Tibial artery (tissue), 4 donors: Measurements from ENCODE around the gene FAM210B.

Experiments
- DNase-seq, 2 donors: peaks; one replicate each; pipeline ENCODE4 v3.0.0-alpha.2; 2019
- H3K27ac ChIP-seq, 2 donors: fragments of 200-600 bp; sonication (generic) in 1 of 2; 1 replicate in 1 of 2; 2 replicates in 1 of 2; pipeline ENCODE4 v1.5.1; 2018 to 2019; ENCODE audit warnings: mild to moderate bottlenecking in 1 of 2
- H3K27me3 ChIP-seq, 2 donors: fragments of 200-600 bp; sonication (generic) in 1 of 2; one replicate each; pipeline versions ENCODE4 v1.5.1 to v1.6.0; 2016 to 2019
- H3K36me3 ChIP-seq, 3 donors: fragments of 200-600 bp; sonication (generic) in 2 of 3; one replicate each; pipeline ENCODE4 v1.5.1; 2016 to 2019; ENCODE audit warnings: mild to moderate bottlenecking in 2 of 3
- H3K4me1 ChIP-seq, 4 donors: fragments of 200-600 bp; sonication (generic) in 2 of 4; 1 replicate in 3 of 4; 2 replicates in 1 of 4; pipeline ENCODE4 v1.5.1; 2016 to 2019
- H3K4me3 ChIP-seq, 2 donors: fragments of 200-600 bp; sonication (generic) in 1 of 2; 1 replicate in 1 of 2; 2 replicates in 1 of 2; pipeline ENCODE4 v1.5.1; 2018 to 2019; ENCODE audit warnings: mild to moderate bottlenecking in 2 of 2
- H3K9me3 ChIP-seq, 3 donors: fragments of 200-600 bp; sonication (generic) in 1 of 3; one replicate each; pipeline ENCODE4 v1.5.1; 2016 to 2019
- intact Hi-C: fragments of 100-400 bp; cut with DNase I; formaldehyde crosslinking; loops from one replicate; pipeline ENCODE4 v1.15.0; 2023; ENCODE audit warnings: low total_unique reads
- TF ChIP-seq, protein P1 (sequence below), 2 experiments: fragments of 200-600 bp in 1 of 2; fragments of 450-650 bp in 1 of 2; IDR thresholded peaks; one replicate each; pipeline ENCODE4 v1.5.1; 2017 to 2019; ENCODE audit warnings: antibody characterized with exemption in 2 of 2, mild to moderate bottlenecking in 1 of 2, moderate library complexity in 1 of 2

The FAM210B gene

DNA sequence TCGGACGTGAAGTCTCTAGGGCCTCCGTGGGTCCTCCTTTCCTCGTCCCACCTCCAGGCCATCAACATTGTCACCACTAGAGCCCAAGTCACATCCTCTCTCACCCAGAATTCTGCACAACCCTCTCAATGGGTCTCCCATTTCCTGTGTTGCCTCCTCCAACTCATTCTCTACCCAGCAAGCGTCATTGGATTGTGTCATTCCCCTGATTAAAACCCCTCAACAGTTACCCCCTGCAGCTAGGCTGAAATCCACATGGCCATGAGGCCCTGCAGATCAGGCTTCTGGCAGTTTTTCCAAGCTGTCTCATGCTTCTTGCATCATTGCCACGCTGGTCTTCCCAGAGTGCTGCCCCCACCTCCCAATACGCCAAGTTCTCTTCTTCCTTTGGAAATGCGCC lies 12.9 kb upstream of the FAM210B start:
- TF ChIP-seq, protein P1, sequence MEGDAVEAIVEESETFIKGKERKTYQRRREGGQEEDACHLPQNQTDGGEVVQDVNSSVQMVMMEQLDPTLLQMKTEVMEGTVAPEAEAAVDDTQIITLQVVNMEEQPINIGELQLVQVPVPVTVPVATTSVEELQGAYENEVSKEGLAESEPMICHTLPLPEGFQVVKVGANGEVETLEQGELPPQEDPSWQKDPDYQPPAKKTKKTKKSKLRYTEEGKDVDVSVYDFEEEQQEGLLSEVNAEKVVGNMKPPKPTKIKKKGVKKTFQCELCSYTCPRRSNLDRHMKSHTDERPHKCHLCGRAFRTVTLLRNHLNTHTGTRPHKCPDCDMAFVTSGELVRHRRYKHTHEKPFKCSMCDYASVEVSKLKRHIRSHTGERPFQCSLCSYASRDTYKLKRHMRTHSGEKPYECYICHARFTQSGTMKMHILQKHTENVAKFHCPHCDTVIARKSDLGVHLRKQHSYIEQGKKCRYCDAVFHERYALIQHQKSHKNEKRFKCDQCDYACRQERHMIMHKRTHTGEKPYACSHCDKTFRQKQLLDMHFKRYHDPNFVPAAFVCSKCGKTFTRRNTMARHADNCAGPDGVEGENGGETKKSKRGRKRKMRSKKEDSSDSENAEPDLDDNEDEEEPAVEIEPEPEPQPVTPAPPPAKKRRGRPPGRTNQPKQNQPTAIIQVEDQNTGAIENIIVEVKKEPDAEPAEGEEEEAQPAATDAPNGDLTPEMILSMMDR (IDR thresholded peaks at IDR 0.05), result no peak
- Histone ChIP-seq H3K36me3 (no peaks in the 10 kb centered on the region), H3K27ac (no peak overlapping the region), H3K27me3 (peaks cover 0 to 55% of the 10 kb centered on the region in 2 donors), H3K9me3 (no peaks in the 10 kb centered on the region), H3K4me1 (peaks cover 0 to 4% (median 0%) of the 10 kb centered on the region in 4 donors), H3K4me3 (no peak overlapping the region)
- no peak for DNase-seq
- intact Hi-C loops, result no loop called here

DNA sequence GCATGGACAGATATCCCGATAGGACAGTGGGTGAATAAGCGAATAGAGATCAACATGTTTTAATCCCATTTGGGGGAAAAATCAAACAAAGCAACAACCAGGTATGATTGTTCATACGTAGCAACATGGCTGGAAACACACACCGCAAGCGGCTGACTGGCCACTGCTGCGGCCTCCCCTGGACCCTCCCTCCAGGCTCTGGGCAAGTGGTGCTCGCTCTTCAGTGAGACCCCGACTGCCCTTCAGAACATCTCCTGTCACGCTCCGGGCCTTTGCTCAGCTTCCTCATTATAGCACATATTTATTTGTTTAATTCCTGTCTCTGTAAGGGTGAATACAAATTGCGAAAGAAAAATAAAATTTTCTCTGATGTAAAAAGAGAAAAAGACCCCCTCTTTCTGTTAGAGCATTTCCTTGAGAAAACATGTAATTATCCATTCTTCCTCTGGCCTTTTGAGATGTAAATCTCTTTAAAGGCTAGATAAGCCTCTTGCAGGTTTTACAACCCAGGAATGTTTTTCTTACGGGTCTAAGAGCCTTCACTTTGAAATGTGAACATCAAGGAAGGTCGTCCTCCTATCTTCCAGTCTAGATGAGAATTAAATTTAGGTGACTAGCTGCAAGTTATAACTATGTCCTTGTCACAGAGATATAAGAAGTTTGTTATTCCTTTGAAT lies 11.0 kb upstream of the FAM210B start:
- intact Hi-C loops, result no loop called here
- Histone ChIP-seq H3K27ac (no peak overlapping the region), H3K36me3 (no peaks in the 10 kb centered on the region), H3K27me3 (peaks cover 0 to 48% of the 10 kb centered on the region in 2 donors), H3K9me3 (no peaks in the 10 kb centered on the region), H3K4me1 (peaks cover 0 to 4% (median 0%) of the 10 kb centered on the region in 4 donors), H3K4me3 (no peak overlapping the region)
- no peak for DNase-seq
- TF ChIP-seq, protein P1 (IDR thresholded peaks at IDR 0.05), result no peak

DNA sequence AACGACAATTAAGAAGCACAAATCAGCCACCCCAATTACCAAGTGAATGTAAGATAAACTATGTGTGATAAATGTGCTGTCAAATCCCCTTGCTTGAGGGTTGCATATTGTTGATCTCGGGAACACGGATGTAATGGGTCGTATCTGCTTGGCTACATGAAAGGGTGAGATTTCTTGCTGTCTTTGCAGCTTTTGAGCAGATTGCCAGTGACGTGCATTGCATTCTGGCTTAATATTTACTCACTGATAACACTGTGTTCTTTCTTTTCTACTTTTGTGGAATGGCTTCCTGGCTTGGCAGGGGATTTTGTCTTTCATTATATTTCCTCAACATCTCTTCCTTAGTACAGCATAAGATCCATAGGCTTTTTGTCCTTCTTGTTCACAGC lies 10.5 kb upstream of the FAM210B start:
- no peak overlapping the region for H3K4me3 ChIP-seq
- DNase-seq, result no peak
- peaks cover 0 to 4% (median 0%) of the 10 kb centered on the region in 4 donors for H3K4me1 ChIP-seq
- intact Hi-C loops, result no loop called here
- H3K27ac ChIP-seq, result no peak overlapping the region
- peaks cover 0 to 43% of the 10 kb centered on the region in 2 donors for H3K27me3 ChIP-seq
- TF ChIP-seq, protein P1 (IDR thresholded peaks at IDR 0.05), result no peak
- H3K9me3 ChIP-seq, result no peaks in the 10 kb centered on the region
- H3K36me3 ChIP-seq, result no peaks in the 10 kb centered on the region

DNA sequence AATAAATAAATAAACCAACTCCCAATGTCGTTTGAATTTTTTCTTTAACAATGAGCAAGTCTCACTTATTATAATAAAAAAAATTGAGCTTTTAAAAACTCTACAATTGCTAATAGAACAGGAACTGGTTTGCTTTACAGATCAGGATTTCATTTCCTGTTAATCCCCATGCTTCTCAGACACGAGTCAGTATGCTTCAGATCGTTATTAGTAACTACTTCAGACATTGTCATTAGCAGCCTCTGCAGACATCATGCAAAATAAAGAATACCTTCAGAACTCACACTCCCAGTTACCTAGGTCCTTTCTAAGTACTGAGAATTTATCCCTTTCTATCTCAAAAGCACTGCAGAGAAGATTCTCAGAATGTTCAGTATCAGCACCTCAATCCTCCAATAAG lies 10.0 kb upstream of the FAM210B start:
- intact Hi-C loops, result no loop called here
- no peaks in the 10 kb centered on the region for H3K36me3 ChIP-seq
- peaks cover 0 to 4% (median 0%) of the 10 kb centered on the region in 4 donors for H3K4me1 ChIP-seq
- no peak for DNase-seq
- H3K27me3 ChIP-seq, result peaks cover 0 to 40% of the 10 kb centered on the region in 2 donors
- H3K4me3 ChIP-seq, result no peak overlapping the region
- no peak overlapping the region for H3K27ac ChIP-seq
- TF ChIP-seq, protein P1 (IDR thresholded peaks at IDR 0.05), result no peak
- H3K9me3 ChIP-seq, result no peaks in the 10 kb centered on the region

DNA sequence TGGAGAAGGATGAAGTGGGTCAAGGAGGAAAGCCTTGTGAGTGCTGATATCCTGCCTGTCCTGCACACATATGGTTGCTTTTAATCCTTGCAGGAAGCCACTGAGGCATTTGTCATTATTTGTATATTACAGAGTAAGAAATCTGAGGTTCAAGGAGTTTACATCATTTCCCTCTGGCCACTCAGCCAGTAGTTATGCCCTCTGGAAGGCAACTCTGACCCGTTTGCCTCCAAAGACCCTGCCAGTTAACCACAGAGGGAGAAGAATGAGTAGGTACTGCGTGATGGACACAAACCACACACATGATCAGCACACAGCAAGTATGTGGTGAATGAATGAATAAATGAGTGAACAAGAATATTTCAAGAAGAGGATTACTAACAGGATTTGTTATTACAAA lies 7.9 kb upstream of the FAM210B start:
- Histone ChIP-seq H3K27ac (no peak overlapping the region), H3K4me1 (no peaks in the 10 kb centered on the region), H3K4me3 (no peak overlapping the region), H3K9me3 (no peaks in the 10 kb centered on the region), H3K36me3 (no peaks in the 10 kb centered on the region), H3K27me3 (peaks cover 0 to 23% of the 10 kb centered on the region in 2 donors)
- TF ChIP-seq, protein P1 (IDR thresholded peaks at IDR 0.05), result no peak
- no peak for DNase-seq
- intact Hi-C loops, result no loop called here
